Measurements from ENCODE around the gene CERS6.
"Not testable (repeated sequence)": the region's sequence is repeated elsewhere in the genome, so short reads cannot be mapped to it uniquely, and the experiment has no call there.

Gene CERS6

GRCh38 chr2:168662651-168663208, 206.7 kb downstream of the CERS6 start:
- H3K4me3 ChIP-seq (ENCODE audit: low read depth, low read length), result no peak overlapping the region
- no peak for TF ChIP-seq CTCF (IDR thresholded peaks at IDR 0.05; ENCODE audit: low read depth, low read length)

GRCh38 chr2:168663993-168664392, 207.9 kb downstream of the CERS6 start:
- no peak overlapping the region for H3K4me3 ChIP-seq (ENCODE audit: low read depth, low read length)
- TF ChIP-seq CTCF (IDR thresholded peaks at IDR 0.05; ENCODE audit: low read depth, low read length), result no peak

GRCh38 chr2:168664715-168665114, 208.6 kb downstream of the CERS6 start:
- not testable (repeated sequence) for H3K4me3 ChIP-seq (ENCODE audit: low read depth, low read length)

GRCh38 chr2:168666339-168666738, 210.3 kb downstream of the CERS6 start:
- no peak for TF ChIP-seq CTCF (IDR thresholded peaks at IDR 0.05; ENCODE audit: low read depth, low read length)
- no peak overlapping the region for H3K4me3 ChIP-seq (ENCODE audit: low read depth, low read length)

- TF ChIP-seq CTCF (IDR thresholded peaks at IDR 0.05; ENCODE audit: low read depth, low read length), result no peak
- no peak overlapping the region for H3K4me3 ChIP-seq (ENCODE audit: low read depth, low read length)
Measured at GRCh38 chr2:168667156-168667555, 211.1 kb downstream of the CERS6 start.

GRCh38 chr2:168669151-168669550, 213.1 kb downstream of the CERS6 start:
- no peak for TF ChIP-seq CTCF (IDR thresholded peaks at IDR 0.05; ENCODE audit: low read depth, low read length)
- H3K4me3 ChIP-seq (ENCODE audit: low read depth, low read length), result no peak overlapping the region

- no peak overlapping the region for H3K4me3 ChIP-seq (ENCODE audit: low read depth, low read length)
- TF ChIP-seq CTCF (IDR thresholded peaks at IDR 0.05; ENCODE audit: low read depth, low read length), result no peak
Measured at GRCh38 chr2:168670478-168670877, 214.4 kb downstream of the CERS6 start.

- no peak overlapping the region for H3K4me3 ChIP-seq (ENCODE audit: low read depth, low read length)
- TF ChIP-seq CTCF (IDR thresholded peaks at IDR 0.05; ENCODE audit: low read depth, low read length), result no peak
Measured at GRCh38 chr2:168671932-168672331, 215.9 kb downstream of the CERS6 start.

Measured in WI38 (cell line).